Measurements from ENCODE around the gene TIGAR. TPM values are rescaled to one million over a fixed set of nuclear protein-coding genes. Genes with fewer than 3 reads are reported as not detected.

The TIGAR gene
- total and polyA plus RNA-seq, 2 of the 8 experiments (the other 6 are each of a cell fraction or from before 2014, with no cell fraction given), result 3.8 to 26.4 TPM

DNA sequence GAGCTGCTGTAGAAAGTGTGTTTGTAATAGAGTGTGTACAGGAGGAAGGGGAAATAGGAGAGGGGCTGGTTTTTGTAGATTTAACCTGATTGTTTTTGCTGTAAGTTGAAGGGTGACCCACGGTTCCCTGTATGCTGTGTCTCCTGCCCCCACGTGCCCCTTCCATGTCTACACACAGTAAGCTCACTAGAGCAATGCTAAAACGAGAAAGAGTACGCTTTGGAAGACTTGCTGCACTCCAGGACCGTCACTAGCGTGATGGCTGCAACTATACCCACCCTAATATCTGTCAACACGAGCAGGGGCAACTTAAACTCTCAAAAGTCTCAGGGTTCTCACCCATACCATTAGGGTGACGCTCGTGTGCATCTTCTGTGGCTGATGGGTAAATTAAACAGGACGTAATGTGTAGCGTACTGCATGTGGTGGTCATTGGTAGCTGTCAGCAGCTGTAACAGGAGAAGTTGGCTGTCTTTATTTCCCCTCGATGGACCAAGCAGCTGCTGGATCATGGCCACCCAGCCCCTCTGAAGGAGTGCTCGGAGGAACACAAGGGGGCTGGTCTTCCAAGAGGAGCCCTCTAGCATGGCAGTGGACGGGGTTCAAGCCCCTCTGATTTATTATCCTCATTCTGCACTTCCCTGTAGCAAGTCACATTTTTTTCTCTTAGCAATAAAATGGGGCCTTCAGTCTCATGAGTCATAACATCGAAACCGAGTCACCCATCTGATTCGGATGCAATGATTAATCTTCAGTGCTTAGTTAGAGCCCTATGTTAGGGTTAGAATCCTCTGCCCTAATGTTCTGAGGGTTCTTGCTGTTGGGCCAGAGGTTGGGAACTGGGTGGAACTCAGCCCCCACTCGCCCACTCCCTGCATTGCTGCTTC, 33.4 kb upstream of the TIGAR start:
- Histone ChIP-seq H3K9ac (replicated peaks in 1 of 4; ENCODE audit: extremely low read depth in 1 of 4, low read depth in 3 of 4, low read length in 3 of 4) (no peak overlapping the region), H3K27ac (ENCODE audit: low read depth, low read length) (no peak overlapping the region), H4K5ac (ENCODE audit: insufficient read length, low read depth, low read length) (no peak overlapping the region), H3K36me3 (ENCODE audit: control insufficient read depth in 2 of 4, insufficient read depth in 4 of 4, low read length in 3 of 4) (peaks cover 40 to 98% (median 83%) of the 10 kb centered on the region in 4 experiments), H4K8ac (ENCODE audit: extremely low read depth, insufficient read depth, low read length) (no peak overlapping the region), H2BK12ac (ENCODE audit: low read depth, low read length) (no peak overlapping the region), H3K4me1 (replicated peaks in 1 of 4; ENCODE audit: control insufficient read depth in 3 of 4, insufficient read depth in 4 of 4, low read length in 3 of 4) (no peaks in the 10 kb centered on the region; a peak in 1 of 7 replicates), H3K79me2 (ENCODE audit: control insufficient read depth in 1 of 2, insufficient read depth in 2 of 2, low read length in 2 of 2) (peaks cover 2 to 97% of the 10 kb centered on the region in 2 experiments), H2AK5ac (ENCODE audit: low read depth, low read length) (no peak overlapping the region), H3K14ac (ENCODE audit: insufficient read length) (no peak overlapping the region), H4K20me1 (replicated peaks in 1 of 2; ENCODE audit: control insufficient read depth in 1 of 2, insufficient read depth in 2 of 2, low read length in 2 of 2) (peaks cover 50 to 75% of the 10 kb centered on the region in 2 experiments), H2BK5ac (ENCODE audit: low read depth, low read length) (no peak overlapping the region), H4K91ac (replicated peaks; ENCODE audit: insufficient read length, low read length) (no peak overlapping the region), H2AFZ (ENCODE audit: low read length) (no peak overlapping the region), H2BK20ac (ENCODE audit: low read length) (no peak overlapping the region), H3K4me3 (ENCODE audit: extremely low read depth in 1 of 4, insufficient read depth in 2 of 4, low read depth in 3 of 4, low read length in 4 of 4) (no peak overlapping the region), H3K79me1 (ENCODE audit: low read depth, low read length) (peaks cover 24% of the 10 kb centered on the region), H3K4ac (replicated peaks; ENCODE audit: insufficient read length, low read depth, low read length) (no peak overlapping the region), H3K27me3 (replicated peaks in 1 of 4; ENCODE audit: control insufficient read depth in 3 of 4, extremely low read depth in 1 of 4, insufficient read depth in 3 of 4, low read length in 3 of 4) (no peaks in the 10 kb centered on the region), H3K23me2 (ENCODE audit: low read depth, low read length) (no peaks in the 10 kb centered on the region), H2BK15ac (ENCODE audit: low read length) (no peak overlapping the region), H3K23ac (ENCODE audit: insufficient read length) (no peak overlapping the region), H3K56ac (replicated peaks; ENCODE audit: insufficient read length, low read depth, low read length) (no peak overlapping the region), H3K4me2 (ENCODE audit: insufficient read depth in 1 of 2, low read depth in 2 of 2, low read length in 2 of 2) (no peak overlapping the region), H3K9me3 (ENCODE audit: insufficient read depth in 2 of 2, low read depth in 1 of 2, low read length in 1 of 2) (no peaks in the 10 kb centered on the region), H2BK120ac (replicated peaks; ENCODE audit: low read depth, low read length) (no peak overlapping the region), H3K18ac (ENCODE audit: extremely low read depth, low read length) (no peak overlapping the region)
- DNase-seq (ENCODE audit: low read depth in 1 of 2, low spot score in 2 of 2) (no peak), FAIRE-seq (no peak)
- ChIA-PET POLR2A (ENCODE audit: partially characterized antibody) (interaction anchor here (1.4 to 29.3 kb wide), 4 partner anchors 5 to 126 kb away, joined by 3 to 531 read pairs (median 267); partner anchors contain the start of gene CCND2), CTCF (ENCODE audit: partially characterized antibody) (interaction anchor here (1.0 to 2.7 kb wide), 6 partner anchors 9 to 401 kb away, joined by 3 to 8 read pairs (median 4); no protein-coding TSS in a partner anchor)
- no peak for TF ChIP-seq SUZ12 (IDR thresholded peaks at IDR 0.05; ENCODE audit: low read length)
- TF ChIP-seq SIX5 (IDR thresholded peaks at IDR 0.05; ENCODE audit: low read depth, low read length), result no peak
- TF ChIP-seq CREB1 (IDR thresholded peaks at IDR 0.05), result no peak
- TF ChIP-seq E2F6 (IDR thresholded peaks at IDR 0.05), result no peak
- peak in 1 of 2 experiments; percentile 30; a peak in 1 of 3 replicates for TF ChIP-seq POLR2A (IDR thresholded peaks at IDR 0.05; ENCODE audit: control extremely low read depth in 1 of 2, low read depth in 2 of 2, low read length in 2 of 2)
- TF ChIP-seq POLR2AphosphoS5 (IDR thresholded peaks at IDR 0.05; ENCODE audit: low read depth, low read length), result peak; percentile 17
- TF ChIP-seq NRF1 (IDR thresholded peaks at IDR 0.05; ENCODE audit: low read depth, low read length), result no peak
- TF ChIP-seq ZNF274 (IDR thresholded peaks at IDR 0.05; ENCODE audit: borderline replicate concordance, extremely low read depth, low read length), result no peak
- TF ChIP-seq CHD2 (IDR thresholded peaks at IDR 0.05; ENCODE audit: low read length), result no peak
- 93% methylated on average over 18 of the region's 18 CpGs; no CpG with 5 or more reads in 1 of the 2 experiments for WGBS, 2 experiments (ENCODE audit: extremely low coverage in 1 of 2, insufficient coverage in 1 of 2, insufficient read length in 1 of 2, insufficient replicate concordance in 2 of 2, low coverage in 1 of 2, low lambda C conversion rate in 2 of 2, missing lambda C conversion rate in 1 of 2)
